ENCODE measurements around the gene CHST13.

CHST13 gene

DNA sequence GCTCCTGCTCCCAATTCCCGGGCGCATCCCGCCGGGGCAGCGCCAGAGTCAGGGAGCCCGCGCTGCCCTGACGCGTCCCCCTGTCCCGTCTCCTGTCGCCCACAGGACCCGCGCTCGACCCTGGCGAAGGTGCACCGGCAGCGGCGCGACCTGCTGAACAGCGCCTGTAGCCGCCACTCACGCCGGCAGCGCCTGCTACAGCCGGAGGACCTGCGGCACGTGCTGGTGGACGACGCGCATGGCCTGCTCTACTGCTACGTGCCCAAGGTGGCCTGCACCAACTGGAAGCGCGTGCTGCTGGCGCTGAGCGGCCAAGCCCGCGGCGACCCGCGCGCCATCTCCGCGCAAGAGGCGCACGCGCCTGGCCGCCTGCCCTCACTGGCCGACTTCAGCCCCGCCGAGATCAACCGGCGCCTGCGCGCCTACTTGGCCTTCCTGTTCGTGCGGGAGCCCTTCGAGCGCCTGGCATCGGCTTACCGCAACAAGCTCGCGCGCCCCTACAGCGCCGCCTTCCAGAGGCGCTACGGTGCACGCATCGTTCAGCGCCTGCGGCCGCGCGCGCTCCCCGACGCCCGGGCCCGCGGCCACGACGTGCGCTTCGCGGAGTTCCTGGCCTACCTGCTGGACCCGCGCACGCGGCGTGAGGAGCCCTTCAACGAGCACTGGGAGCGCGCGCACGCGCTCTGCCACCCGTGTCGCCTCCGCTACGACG lies 17.8 kb downstream of the CHST13 start:
- DNase-seq (ENCODE audit: low spot score): no peak

DNA sequence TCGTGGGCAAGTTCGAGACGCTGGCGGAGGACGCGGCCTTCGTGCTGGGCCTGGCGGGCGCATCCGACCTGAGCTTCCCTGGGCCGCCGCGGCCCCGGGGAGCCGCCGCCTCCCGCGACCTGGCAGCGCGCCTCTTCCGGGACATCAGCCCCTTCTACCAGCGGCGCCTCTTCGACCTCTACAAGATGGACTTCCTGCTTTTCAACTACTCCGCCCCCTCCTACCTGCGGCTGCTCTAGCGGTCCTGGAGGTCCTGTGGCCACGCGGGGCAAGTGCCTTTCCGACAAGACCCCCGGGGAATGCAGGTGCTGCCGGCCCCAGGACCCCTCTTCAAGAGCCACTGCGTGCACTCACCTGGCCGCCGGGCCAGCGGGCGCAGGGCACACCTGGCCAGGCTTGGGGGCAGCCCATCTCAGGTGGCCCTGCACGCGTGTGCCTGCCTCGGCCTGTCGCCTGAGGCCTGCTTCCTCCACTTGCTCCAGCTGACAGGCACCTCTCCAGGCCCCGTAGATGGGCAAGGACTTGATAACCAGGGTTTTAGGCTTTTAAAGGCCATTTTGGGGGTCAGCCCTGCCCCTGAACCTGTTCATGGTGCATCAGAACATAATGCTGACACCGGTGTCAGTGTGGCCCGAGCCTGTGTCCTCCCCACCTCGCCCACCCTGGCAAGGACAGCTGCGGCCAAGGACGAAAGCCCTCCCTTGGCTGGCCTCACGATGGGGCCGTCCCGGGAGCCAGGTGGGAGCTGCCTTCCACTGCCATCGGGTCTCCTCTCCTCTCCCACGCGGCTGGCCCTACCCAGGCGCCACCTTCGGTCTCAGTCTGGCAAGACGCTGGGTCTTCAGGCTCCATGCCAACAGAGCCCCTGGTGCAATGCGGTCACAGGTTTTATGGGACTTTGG lies 18.6 kb downstream of the CHST13 start:
- DNase-seq (ENCODE audit: low spot score): no peak

DNA sequence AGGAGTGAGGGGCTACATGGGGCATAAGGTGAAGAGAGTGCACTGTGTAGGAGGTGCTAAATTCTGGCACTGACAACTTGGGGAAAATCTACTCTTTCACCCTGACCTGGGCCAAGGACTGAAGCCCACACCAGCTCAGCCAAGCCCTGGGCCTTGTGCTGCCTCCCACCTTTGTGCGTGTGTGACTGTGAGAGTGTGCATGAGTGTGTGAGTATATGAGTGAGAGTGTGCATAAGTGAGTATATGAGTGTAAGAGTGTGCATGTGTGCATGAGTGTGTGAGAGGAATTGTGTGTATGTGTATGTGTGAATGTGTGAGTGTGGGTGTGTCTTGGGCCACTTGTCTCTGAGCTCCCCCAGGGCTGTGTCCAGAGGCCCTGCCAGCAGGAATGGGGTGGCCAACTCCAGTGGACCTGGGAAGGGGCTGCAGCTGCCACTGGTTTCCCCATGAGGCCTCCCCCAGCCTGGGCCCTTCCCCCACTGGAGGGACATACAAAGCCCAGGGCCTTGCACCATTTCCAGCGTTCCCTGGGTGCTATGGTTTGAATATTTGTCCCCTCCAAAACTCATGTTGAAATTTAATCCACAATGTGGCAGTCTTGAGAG lies 19.6 kb downstream of the CHST13 start:
- no peak for DNase-seq (ENCODE audit: low spot score)

DNA sequence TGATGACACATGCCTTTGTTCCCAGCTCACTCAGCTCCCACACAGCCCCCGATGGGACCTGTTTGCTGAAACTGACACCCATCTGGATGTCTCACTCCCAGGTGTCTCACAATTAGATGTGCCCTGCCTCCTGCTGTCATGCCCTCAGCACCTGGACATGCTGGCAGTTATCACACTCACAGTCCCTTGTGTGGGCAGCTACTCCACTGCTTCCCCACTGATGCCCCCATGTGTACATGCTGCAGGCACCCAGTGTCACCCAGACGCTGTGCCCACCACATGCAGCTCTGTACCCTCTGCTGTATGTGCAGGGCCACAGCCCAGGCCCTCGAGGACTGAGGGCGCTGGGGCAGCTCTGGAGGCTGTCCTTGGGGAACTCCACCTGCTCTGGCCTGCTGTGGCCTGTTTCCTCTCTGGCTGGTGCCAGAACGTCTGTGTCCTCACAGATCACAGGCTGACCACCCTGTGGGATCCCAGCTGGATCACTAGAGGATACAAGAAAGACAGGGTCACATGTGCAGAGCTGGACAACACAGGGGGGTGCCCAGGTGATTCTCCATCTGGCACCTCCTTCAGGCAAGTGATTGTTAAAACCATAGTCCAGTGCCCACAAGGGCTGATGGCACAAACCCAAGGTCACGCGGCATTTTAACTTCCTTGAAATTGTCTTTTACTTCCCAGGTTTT lies 20.8 kb downstream of the CHST13 start:
- DNase-seq (ENCODE audit: low spot score): no peak

DNA sequence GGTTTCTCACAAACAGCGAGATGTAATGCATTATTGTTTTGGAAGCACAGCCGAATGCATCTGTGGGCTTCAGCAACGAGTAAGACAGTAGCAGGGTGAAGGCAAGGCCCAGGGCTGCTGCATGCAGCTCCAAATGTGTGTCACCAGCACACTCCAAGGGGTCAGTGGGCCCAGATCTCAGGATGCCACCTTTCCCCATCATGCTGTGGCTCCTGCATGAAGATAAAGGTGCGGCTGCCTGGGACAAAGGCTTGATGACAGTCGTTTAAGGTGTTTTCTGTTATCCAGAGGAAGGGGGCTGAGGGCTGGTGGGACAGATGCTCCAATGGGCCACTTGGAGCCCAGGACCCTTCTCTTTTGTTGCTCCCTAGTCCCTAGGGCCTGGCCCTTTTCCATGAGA lies 21.6 kb downstream of the CHST13 start:
- DNase-seq (ENCODE audit: low spot score): no peak

DNA sequence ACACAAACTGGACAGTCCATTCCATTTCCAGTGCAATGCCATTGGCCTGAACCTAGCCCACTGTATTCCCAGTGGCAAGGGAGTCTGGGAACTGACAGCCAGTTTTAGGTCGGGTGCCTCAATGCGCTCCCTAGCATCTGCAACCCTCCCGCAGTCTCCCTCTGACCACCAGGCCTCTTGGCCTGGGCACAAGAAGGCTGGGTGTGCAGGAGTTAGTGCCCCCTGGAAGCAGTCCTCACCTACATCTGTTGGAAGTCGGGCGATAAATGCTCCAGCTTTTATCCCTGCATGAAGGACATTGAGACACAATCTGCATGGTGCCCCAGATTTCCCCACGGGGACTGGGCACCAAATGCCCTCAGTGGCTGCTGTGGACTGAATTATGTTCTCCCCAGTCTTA lies 22.1 kb downstream of the CHST13 start:
- DNase-seq (ENCODE audit: low spot score): no peak

DNA sequence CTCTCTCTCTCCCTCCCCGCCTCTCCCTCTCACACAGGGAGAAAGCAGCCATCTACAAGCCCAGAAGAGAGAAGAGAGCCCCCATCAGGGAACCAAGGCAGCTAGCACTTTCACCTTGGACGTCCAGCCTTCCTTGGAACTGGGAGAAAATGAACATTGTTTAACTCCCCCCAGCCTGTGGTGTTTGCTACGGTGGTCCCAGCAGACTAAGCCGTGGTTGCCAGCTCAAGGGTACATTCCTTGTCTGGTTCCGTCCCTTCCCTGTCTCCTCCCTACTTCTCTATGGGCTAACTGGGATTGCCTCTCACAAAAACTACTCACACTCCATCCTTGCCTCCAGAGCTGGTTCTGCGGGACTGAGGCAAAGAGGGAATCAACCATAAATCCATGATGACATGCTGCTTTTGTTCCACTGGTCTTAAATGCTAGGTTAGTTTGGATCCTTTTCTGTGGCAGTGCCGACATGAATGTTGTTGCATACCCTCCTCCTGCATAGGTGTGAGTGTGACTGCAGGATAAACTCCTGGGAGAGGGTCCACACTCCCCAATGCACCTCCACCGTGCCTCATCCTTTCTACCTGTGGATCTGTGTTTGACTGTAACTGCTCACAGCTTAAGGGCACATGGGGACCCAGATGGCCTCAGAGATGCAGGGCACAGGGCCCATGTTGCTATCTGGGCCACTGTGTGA lies 22.7 kb downstream of the CHST13 start:
- DNase-seq (ENCODE audit: low spot score): no peak

DNA sequence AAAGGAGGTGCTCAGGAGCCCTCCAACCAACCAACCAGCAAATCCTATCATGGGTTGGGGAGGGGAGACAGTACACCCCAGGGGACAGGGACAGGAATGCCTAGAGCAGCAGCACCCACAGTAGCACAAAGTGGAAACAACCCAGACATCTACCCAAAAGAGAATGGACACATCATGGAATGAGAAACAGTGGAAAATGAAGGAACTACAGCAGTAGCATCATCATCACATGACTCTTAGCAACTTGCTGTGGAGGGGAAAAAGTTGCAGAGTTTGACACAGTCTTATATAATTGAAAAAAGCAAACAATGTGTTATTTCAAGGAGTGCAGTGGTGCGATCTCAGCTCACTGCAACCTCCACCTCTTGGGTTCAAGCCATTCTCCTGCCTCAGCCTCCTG lies 23.8 kb downstream of the CHST13 start:
- no peak for DNase-seq (ENCODE audit: low spot score)

DNA sequence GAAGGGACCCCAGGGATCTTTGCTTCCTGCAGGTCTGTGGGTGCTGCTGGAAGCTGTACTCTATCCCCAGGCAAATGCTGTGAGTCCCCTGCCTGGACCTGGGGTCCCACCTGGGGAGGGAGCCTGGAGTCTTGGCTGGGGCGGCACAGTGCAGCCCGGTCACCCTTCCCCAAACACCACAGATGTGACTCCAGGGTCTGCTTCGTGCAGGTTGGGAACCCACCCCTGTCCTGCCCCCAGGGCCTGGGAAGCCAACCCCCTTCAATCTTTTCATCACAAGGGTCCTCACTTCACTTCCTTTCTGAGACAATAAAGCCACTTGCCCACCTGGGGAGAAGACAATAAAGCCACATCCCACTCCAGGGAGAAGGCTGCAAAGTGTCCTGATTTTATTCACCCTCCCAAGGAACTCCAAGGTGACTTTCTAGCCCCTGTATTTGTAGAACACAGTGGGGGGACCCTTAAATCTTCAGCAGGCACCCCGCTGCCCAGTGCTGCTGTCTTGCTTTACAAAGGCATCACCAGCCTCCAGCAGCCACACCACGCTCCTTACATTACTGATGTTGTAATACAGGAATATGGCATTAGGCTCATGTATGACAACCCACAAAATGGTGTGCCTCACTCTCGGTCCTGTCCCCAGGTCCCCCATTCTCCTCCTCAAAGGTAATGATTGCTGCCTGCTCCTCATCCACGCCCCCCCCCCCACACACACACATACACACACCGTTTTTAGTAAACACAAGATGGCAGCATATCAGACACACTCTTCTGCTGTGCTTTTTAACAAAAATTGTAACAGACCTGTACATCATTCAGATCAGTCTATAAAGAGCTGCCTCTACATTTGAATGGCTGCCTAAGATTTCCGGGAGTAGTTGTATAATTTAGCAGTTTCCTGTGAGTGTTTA lies 24.9 kb downstream of the CHST13 start:
- DNase-seq (ENCODE audit: low spot score): no peak

DNA sequence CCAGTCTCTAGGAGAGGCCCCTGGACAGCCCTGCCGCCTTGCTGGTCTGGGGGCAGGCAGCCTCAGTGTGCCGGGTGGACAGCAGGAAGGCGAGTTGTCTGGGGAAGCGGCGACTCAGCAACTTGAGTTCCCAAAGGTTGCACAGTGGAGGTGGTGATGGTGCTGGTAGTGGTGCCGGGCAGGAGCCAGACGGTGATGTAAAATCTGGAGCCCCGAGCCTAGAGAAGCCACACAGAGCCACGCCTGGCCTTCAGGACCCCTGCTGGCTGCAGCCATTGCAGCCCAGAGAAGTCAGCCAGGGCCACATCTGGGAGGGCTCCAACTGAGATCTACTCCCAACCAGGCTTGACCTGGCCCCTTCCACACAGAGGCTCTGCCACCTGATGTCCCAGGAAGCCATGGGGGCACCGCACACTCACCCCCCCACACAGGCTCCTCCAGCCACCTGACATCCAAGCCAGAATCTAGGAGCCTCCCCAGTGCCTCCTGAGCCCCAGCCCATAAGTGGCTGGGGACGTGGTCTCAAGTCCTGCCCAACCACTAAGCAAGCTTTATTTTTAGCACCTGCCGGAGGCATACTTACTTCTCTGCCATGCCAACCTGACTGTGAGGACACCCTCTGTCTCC lies 26.0 kb downstream of the CHST13 start:
- DNase-seq (ENCODE audit: low spot score): no peak

DNA sequence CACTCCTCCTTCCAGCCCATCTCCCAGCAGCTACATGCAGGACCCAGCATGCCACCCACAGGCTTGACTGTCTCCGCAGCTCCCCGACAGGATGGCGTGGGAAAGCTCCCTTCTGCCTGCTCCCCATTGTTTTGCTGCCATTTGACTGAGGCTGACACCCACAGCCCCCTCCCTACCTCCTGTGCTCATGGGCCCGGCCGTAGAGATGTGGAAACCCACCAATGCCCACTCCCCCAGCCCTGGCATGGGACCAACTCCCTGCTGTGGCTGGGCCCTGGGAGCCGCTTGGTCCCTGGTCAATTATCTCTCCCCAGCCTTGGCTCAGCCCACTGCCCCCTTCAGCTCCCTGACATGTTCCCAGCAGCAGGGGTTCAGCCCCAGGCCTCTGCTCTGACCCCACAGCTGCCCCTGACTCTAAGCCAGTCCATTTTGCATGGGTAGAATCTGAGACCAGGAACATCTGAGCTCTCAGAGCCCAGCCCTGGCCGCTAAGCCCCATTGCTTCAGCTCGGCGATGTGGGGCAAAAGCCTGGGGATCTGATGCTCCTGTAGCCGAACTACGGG lies 26.6 kb downstream of the CHST13 start:
- no peak for DNase-seq (ENCODE audit: low spot score)

DNA sequence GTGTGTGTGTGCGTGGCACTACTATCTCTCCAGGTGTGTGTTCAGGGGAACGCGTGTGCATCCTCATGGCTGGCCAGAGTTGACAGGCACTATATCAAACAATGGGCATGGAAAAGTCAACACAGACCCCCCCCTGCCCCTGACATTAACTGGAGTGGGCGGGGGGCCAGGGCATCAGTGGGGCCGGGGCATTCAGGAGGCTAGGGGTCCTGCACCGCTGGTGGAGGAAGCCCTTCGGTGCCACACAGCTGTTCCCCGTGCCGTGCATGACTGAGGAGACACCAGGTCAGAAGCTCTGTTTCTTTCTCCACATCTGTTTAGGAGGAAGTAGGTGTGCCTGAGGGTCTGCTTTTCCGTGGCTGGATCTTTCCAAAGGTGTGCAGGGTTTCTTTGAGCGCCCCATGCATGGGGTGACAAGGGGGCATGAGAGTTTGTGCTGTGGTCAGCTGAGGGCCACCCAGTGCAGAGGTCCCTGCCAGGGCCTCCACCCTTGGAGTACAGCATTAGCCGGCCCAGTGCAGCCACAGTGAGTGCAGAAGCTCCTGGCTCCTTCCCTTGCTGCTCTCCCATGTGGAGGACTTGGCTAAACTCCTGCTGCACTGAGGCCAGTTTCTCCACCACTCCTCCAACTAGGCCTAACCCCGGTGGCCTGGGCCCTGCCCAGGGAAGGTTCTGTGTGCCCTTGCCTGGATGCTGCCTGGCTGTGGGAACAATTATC lies 27.3 kb downstream of the CHST13 start:
- DNase-seq (ENCODE audit: low spot score): no peak

DNA sequence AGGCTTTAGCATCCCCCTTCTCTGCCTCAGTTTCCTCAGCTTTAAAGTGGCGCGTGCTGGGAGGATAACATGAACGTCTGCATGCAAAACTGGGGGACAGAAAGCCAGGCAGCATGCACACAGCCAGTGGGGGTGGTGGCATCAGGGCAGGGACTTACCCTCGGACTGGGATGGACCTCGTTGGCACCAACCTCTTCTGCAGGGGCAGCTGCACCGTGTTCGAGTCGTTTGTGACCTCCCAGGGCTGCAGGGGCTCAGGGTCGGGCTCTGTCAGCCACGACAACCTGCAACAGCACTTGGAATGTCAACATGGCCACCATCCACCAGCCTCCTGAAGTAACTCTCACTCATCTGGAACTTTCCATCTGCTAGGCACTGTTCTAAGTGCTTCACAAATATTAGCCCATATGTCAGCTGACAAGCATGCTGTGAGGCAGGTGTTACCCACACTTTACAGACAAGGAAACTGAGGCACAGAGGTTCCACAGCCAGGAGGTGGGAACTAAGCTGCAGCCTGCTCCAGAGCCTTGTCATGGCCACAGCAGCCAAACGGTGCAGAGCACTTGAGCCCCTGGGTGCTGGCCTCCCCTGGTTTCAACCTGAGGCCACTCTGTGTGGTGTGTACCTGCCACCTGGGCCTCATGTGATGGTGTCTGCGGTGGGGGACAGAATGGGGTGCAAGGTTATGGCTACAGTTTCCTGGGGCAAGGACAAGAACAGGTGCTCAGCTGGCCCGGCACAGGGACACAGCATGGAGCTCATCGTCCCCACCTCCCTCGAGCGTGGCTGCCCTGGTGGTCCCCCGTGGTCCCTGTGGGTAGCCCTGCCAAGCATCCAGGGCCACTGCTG lies 28.1 kb downstream of the CHST13 start:
- no peak for DNase-seq (ENCODE audit: low spot score)

DNA sequence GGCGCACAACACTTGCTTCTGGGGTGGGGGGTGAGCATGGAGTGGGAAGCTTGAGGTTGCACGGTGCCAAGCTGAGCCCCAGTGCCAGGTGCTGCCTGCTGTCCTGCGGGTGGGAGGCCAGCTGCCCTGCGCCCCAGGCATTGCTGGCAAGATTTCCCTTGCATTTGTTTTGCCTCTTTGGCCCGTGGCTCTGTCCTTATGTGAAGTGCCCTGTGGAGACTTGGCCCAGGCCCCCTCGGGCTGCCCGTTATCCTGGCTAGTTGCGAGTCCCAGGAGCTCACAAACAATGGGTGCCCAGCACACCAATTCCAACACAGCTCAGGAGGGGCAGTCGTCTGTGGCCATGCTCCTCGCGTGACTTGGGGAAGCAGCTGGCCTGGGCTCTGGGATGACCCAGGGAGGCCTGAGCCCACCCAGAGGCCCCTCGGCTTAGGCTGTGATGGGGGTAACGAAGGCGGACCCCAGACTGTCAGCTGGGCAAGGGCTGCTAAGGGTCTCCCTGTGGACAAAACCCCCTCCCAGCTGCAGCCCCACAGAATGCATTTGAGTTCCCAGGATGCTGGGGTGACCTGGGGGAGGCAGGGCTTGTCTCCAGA lies 28.8 kb downstream of the CHST13 start:
- no peak for DNase-seq (ENCODE audit: low spot score)

DNA sequence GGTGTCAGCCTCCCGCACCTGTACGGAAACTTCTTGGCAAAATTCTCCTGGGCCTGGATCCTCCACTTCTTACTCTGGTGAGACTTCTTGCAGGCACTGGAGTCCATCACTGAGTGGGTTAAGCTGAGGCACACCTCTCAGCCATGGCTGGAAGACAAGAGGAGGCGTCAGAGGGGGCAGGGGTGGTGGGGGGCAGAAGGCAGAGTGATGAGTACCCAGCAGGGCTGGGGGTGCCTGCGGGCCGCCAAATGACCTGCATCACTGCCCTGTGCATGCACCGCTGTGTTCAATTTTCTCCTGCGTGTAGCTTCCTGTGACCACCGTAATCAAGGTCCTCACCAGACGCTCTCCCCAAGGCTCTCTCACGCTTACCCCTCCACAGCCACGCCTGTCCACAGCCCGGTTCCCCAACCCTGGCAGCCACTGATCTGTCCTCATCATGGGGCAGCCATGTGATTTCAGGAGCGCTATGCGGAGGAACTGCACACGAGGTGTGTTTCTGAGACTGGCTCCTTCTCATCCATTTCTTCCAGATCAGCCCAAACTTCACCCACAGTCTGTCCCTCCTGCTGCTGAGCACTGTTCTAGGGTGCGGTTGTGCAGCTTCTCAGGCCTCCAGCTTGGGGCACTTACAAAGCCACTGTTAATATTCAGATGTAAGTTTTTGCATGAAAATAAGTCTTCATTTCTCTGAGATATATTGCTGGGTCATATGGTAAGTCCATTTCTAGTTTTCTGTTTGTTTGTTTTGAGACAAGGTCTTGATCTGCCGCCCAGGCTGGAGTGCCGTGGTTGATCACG lies 29.5 kb downstream of the CHST13 start:
- DNase-seq (ENCODE audit: low spot score): no peak

DNA sequence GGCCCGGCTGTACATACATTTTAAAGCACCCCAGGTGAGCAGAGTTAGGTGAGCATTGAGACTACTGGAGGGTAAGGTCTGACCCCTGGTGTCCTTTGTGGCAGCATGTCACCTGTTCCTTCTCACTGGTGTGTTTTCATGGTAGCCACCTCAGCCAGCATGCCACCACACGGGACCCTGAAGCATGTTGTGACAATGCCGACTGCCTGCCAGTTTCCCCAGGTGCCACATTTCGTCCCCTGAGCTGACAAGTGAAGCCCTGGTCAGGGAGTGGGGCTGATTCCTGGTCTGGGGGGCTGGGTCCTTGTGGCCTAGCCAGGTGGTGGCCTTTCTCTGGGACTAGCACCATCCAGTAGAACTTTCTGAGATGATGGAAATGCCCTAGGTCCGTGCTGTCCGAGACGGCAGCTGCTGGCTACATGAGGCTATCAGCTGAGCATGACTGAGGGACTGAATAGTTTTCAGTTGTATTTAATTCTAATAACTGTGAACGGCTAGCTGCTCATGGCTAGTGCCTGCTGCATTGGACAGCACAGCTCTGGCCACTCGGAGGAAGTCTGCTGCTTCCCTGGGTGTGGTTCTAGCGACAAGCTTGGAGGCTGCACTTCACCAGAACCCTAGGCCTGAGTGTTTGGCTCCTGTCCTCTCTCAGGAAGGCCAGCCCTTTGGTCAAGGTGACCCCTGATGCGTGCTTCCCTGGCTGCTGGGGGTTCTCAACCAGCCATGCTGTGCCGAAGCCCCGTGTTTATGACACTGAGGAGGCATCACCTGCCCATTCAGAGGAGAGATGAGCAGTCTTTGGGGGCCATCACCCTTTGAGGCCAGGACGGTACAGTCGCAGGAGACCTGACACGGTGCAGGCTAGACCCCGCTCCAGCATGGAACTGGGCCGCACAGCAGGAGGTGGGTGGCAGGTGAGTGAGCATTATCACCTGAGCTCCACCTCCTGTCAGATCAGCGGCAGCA lies 30.9 kb downstream of the CHST13 start:
- no peak for DNase-seq (ENCODE audit: low spot score)

Measured in kidney tubule cell (primary cell).